OCI-LY7 (cell line): ENCODE results near the gene PTGDS.

Experiments
- EZH2phosphoT487 ChIP-seq: fragments of 200-600 bp; sonication (generic); IDR thresholded peaks from 2 replicates; pipeline ENCODE4 v1.6.1; 2018; ENCODE audit warnings: low read depth, borderline replicate concordance, mild to moderate bottlenecking, mixed run types, antibody characterized with exemption, low read length, moderate library complexity, mixed read lengths
- TF ChIP-seq, protein P1 (sequence below): fragments of 200-600 bp; sonication (generic); conservative IDR thresholded peaks from 2 replicates; pipeline ENCODE4 v1.5.1; 2014; ENCODE audit warnings: mild to moderate bottlenecking, antibody characterized with exemption, low read length, moderate library complexity, mixed read lengths

DNA sequence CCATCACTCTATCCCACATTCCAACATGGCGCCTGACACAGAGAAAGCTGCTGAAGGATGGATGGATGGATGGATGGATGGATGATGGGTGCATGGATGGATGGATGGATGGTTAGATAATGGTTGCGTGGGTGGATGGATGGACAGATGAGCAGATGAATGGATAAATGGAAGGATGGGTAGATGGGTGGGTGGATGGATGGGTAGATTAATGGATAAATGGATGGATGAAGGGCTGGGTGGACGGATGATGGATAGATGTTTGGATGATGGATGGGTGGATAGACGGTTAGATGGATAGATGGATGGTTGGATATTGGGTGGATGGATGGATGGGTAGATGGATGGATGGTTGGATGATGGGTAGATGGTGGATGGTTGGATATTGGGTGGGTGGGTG is 20.7 kb upstream of the PTGDS start:
- TF ChIP-seq EZH2phosphoT487, result no peak
- TF ChIP-seq, protein P1, sequence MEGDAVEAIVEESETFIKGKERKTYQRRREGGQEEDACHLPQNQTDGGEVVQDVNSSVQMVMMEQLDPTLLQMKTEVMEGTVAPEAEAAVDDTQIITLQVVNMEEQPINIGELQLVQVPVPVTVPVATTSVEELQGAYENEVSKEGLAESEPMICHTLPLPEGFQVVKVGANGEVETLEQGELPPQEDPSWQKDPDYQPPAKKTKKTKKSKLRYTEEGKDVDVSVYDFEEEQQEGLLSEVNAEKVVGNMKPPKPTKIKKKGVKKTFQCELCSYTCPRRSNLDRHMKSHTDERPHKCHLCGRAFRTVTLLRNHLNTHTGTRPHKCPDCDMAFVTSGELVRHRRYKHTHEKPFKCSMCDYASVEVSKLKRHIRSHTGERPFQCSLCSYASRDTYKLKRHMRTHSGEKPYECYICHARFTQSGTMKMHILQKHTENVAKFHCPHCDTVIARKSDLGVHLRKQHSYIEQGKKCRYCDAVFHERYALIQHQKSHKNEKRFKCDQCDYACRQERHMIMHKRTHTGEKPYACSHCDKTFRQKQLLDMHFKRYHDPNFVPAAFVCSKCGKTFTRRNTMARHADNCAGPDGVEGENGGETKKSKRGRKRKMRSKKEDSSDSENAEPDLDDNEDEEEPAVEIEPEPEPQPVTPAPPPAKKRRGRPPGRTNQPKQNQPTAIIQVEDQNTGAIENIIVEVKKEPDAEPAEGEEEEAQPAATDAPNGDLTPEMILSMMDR, result no peak
